CD4-positive, alpha-beta T cell treated with Interleukin-2 at 100 ng/mL for 4 hours (primary cell): ENCODE results near the gene FOXC1.

Experiments used
- DNase-seq: peaks from one replicate; pipeline ENCODE4 v3.0.0-alpha.2; 2020; ENCODE audit warnings: low spot score

The FOXC1 gene

GRCh38 chr6:1643830-1644445 lies 34.2 kb downstream of the FOXC1 start:
- DNase-seq, result no peak

DNA sequence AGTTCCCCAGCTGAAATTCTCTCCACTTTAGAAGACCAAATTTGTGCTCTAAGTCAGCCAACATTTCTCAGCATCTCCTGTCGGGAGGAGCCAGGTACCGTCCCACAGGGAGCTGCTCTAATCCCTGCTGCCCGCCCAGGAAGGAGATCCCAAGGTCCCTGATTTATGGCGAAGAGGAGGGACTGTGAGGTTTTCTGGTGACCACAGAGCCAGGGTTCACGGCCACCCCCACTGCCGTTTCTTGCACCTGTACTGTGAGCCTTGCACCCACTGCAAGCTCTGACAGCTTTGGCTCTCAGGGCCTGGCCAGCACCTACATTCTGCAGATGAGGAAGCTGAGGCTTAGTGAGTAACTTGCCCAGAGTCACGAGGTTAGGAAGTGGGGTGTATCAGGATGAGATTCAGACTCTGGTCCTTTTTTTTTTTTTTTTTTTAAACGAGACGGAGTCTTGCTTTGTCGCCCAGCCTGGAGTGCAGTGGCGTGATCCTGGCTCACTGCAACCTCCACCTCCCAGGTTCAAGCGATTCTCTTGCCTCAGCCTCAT lies 34.9 kb downstream of the FOXC1 start:
- no peak for DNase-seq

GRCh38 chr6:1645466-1646185 lies 35.9 kb downstream of the FOXC1 start:
- DNase-seq, result no peak

- DNase-seq, result no peak
These were observed 41.6 kb downstream of the FOXC1 start for GRCh38 chr6:1651362-1651761.

DNA sequence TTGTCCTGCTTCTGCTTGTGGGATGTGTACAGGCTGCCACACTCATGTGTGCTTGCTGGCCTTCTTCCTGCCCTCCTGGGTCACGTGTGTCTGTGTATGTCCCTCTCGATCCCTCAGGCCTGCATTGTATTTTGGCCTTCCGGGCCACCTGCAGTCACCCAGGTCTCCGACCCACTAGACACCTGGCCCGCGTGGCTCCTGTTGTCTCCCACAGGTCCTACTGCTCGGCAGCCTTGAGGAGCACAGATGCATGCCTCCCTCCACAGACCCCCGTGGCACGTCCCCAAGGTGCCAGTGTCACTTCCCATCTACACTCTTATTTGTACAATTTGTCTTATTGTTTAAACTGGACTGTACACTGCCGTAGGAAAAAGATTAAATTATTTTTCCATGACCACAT lies 43.1 kb downstream of the FOXC1 start:
- no peak for DNase-seq

DNA sequence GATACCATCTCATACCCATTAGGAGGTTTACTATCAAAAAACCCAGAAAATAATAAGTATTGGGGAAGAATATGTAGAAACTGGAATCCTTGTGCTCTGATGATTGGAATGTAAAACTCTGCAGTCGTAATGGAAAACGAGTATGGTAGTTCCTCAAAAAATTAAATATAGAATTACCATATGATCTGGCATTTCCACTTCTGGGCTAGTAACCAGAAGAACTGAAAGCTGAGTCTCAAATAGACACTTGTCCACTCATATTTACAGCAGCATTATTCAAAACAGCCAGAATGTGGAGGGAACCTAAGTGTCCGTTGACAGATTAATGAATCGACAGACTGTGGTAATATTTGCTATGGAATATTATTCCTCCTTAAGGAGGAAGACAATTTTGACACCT lies 44.3 kb downstream of the FOXC1 start:
- no peak for DNase-seq

DNA sequence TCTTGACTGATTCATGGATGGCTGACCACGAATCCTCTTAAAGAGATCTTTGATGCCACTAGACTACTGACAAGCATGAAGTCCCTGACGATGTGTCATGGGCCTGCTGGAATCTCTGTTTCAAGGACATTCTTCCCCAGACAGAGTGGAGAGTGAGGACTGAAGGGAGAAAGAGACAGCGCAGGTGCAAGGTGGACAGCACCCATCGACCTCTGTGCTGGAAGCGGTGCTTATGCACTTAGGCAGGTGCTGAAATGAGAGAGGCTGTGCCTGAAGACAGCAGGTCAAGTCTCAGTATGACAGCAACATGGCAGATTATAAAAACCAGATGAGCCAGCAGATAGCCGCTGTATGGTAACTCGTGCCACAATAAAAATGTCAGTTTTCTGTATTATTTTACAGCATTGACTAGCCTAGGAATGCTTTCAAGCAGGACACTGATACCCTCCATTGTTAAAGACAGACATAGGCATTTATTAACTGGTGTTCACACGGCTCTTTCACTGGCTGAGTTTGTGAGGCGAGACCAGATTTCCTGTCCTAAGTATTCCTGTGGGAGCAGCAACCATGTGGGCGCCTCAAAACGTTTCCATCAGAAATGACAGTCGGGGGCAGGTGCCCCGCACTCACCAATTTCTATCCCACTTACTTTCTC lies 47.5 kb downstream of the FOXC1 start:
- no peak for DNase-seq

DNA sequence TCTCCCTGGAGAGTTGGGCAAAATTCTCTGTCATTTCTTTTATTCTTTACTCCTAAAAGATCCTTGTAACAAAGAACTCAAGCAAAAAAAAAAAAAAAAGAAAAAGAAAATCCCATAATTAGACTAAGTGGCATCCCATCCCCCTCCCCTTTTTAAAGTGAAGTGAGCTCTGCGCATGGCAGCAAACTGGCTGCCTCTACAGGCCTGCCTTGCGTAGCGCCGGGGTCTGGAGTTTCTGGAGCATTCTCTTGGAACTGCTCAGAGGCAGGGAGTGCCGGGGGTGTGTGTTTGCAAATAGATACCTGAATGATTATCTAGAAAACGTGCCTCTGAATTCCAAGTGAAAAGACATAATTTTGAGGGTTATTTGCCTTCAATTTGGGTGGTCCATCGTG lies 48.1 kb downstream of the FOXC1 start:
- DNase-seq, result no peak

DNA sequence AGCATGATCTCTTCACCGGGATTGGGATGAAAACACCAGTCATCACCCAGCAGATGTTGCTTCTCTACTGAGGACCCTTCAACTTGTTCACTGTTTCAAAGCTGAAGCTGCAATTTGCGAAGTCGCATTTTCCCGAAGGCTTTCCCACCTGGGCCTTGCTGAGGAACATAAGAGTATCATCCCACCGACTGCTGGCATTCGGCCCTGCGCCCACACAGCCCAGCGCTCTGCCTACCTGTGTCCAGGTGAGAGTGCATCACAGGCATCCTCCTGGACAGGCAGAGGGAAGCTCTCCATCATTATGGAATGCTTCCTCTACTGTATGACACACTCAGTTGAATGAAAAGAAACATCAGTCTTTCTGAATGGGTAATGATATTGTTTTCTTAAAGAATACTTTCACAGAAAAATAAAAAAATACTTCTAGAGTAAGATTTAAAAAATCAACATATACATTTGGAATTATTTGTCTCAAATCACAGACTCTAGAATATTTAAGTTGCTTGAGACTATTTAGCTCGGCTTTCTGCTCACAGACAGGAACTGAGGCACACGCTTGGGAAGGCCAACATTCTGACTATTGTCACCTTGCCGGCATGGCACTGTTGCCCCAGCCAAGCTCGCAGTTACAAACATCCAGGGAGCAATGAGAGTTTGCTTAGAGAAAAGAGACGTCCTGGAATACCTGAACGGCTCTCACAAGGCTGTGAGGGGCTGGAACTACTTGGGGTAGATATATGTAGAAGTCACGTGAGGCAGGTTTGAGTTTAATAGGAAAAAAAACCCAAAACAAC lies 48.7 kb downstream of the FOXC1 start:
- no peak for DNase-seq

DNA sequence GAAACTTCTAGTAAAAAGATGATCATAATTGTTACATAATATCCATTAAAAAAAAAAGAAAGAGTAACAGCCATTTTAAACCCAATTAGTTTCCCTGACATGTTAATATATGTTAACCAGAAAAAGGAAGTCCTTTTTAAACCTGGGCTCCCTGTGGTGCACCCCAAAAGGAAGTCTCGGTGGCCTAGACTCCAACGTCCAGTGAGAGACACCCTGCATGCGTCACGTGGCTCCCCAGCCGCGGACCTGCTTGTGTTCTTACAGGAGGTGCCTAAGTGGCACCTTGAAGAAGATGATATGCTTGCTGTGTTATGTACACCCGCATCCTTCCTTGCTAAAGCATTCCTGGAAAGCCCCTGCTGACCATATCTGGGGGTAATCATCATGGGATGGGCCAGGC lies 50.1 kb downstream of the FOXC1 start:
- no peak for DNase-seq

DNA sequence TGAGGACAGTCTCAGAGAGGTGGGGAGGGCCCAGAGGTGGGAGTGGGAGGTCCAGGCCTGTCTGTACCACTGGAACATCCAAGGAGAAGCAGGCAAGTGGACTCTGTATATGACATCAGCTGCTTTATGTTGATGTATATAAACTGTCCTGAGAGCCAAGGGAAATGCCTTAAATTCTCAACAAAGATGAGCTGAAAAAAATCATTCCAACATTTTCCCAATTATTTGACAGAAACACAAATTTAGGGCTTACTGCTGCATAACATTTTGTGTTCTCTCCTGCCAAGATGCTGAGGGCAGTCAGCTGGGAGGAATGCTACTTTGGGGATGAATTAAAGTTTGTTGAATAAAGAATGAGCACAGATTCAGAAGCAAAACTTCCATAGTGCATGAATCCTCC lies 52.8 kb downstream of the FOXC1 start:
- no peak for DNase-seq
